NCI-H1417 treated with DMSO at 0.1 percent for 48 hours (cell line): ENCODE measurements around the gene PDE4D.

Experiments
- DNase-seq: peaks from one replicate; lab custom pipeline; 2025; lab: John Stamatoyannopoulos, UW

PDE4D gene

DNA sequence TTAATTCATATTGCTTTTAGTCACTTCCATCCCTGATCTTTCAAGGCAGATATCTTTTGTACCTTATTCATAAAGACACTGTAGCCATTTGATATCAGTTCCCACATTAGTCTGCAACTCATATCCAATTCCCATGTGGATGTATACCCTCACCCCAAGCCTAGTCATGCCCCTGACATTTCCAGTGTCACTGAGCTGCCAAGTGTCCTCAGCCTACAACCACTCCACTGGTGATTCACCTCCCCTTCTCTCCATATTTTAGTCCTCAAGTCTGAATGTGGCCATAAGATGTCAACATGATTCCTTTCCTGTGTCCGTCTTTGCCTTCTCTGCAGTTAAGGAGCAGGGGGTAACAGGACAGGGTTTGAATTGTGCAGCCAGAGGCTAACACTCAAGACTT, 963.8 kb downstream of the PDE4D start:
- no peak for DNase-seq

- DNase-seq: no peak
Measured at GRCh38 chr5:58927938-58928337, 965.6 kb downstream of the PDE4D start.

DNA sequence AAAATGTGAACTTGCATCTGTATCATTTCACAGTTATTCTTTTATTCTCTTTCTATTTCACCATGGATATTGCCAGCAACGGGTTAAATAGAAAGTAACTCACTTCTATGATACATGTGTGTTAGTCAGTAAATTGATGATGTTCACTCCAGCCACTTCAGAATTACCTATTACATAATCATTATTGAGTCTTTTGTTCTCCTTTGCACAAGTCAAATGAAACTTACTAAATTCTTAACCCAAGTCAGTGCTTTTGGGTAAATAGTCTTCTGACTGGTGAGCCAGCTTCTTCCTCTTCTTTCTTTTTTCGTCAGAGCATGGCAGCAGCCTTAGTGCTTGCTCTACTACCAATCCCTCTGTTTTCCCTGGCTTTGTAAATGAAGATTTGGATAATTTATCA, 966.3 kb downstream of the PDE4D start:
- DNase-seq: no peak

GRCh38 chr5:58926541-58926935, 967.0 kb downstream of the PDE4D start:
- DNase-seq: no peak

DNA sequence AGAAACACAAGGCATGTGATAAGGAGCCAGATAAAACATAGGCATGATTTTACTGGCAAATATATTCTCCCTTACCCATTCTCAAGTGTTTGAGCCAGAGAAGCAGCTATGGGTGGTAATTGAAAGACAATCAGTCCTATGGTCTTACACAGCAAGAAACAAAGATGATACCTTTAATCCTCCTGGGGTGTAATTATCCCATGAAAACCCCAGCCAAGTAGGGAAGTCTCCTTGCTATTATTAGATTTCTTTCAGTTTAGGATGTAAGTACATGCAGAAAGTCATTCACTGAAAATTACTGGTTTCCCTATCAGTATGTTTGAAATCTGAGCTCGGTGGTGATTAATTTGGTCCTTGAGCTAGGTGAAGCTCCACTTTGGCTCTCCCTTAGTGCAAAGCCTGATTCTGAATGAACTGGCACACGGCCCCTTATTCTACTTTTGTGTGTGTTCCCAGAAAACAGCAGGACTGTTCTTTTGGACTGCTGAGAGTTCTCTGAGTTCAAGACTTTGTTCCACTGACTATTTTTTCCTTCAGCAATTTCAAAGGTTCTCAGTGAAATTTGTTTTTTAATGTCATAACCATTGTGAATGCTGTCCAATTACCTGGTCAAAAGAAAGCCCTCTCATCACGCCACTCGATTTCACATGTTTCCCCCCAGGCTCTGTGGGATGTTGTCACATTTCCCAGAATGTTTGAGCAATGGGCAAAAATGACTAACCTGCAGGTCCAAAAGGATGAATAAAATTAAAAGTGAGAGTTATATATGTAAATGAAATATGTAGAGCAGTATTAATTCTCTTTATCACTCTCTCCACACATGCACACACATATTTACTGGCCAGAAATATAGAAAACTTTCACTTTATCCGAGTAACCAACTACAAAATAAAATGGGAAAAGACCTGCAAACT, 967.6 kb downstream of the PDE4D start:
- DNase-seq: no peak

- no peak for DNase-seq
Measured at GRCh38 chr5:58924306-58924705, 969.2 kb downstream of the PDE4D start.

DNA sequence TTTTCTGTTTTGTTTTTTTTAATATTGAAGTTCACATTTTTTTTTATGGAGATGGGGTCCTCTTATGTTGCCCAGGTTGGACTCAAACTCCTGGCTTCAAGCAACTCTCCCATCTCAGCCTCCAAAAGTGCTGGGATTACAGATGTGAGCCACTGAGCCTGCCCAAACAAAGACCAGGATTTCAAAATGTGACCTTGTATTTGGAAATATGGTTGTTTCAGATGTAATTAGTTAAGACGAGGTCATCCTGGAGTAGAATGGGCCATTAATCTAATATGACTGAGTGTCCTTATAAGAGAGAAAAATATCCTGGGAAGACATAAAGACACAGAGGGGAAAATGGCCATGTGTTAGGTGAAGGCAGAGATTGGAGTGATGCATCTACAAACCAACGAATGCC, 970.2 kb downstream of the PDE4D start:
- DNase-seq: no peak

DNA sequence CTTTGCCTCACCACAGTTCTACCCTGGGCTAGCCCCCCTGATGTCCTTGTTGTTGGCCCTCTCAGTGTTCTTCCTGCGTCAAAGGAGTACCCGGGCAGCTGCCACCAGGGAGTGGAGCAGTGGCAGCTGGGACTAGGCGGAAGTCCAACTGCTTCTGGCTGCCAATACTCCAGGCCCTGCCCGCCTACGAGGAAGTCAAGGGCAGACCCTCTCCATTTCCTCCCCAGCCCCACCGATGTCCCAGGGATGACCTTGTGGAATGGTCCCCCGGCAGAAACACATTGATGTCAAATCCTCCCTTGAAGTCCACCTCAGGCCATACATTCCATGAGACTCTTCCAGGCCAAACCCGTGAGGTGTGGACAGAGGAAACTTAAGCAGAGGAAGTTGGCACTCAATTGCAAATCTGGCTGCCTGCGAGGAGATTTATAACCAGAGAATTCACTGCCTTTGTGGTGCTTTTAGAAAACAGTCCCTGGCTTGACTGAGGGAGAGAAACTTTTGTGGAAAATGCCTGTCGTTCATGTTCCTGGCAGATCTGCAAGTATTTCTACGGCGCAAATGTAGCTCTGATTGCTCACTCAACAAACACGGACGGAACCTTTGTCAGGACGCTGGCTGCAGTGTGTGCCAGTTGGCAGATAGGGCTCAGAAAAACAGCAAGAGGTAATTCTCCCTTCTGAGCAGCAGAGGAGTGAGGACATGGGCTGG, 970.9 kb downstream of the PDE4D start:
- no peak for DNase-seq

DNA sequence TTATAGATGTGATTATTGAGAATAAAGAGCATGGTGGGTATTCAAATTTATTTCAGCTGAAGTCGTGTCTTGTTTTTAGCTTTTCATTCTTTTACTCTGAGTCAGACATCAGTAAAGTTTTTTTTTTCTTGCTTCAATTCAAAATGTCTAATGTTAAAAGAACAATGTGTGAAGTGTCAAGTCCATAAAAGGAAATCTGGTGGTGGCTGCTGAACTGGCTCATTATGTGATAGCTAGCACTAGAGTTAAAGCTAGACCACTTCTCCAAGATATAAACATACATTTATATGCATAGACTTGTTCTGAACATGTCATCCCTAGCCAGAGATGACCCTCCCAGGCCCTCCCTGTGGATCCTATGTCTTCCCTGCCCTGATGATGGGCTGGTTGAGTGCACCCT, 972.4 kb downstream of the PDE4D start:
- no peak for DNase-seq

DNA sequence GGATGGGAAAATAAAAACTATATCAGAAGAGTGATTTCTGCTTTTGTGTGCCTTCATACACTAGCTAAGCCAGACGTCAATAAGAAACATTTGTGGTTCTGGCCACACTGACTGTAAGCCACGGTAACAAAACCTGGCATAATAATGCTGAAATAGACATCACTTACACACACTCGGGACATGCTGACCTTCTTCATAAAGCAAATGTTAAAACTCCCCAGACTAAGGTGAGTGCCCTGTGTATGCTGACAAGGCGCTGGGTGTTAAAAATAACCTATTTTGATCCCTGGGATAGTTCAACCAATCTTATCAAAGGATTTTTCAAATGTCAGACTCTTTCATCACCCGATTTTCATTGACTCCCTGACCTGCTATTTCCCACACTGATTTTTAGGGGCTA, 973.7 kb downstream of the PDE4D start:
- DNase-seq: no peak
